Immature natural killer cell (primary cell): Measurements from ENCODE around the gene D2HGDH. TPM values are rescaled to one million over a fixed set of nuclear protein-coding genes. Genes with fewer than 3 reads are reported as not detected.
A peak's percentile ranks its signal among the peaks of the same experiment; 100 is the strongest.
"Not testable (repeated sequence)": the region's sequence is repeated elsewhere in the genome, so short reads cannot be mapped to it uniquely, and the experiment has no call there.

Source experiments
- DNase-seq, 3 donors: peaks; one replicate each; pipeline ENCODE4 v3.0.0; 2022; ENCODE audit warnings: mixed read lengths in 1 of 3
- H3K27ac Mint-ChIP-seq, 6 donors: one replicate each; pipeline ENCODE4 v1.8.0; 2020; ENCODE audit warnings: mixed read lengths in 6 of 6, mild to moderate bottlenecking in 5 of 6, inconsistent platforms in 4 of 6, moderate library complexity in 3 of 6
- H3K27me3 Mint-ChIP-seq, 3 donors: one replicate each; pipeline ENCODE4 v1.8.0; 2020 to 2021; ENCODE audit warnings: low read depth in 3 of 3, mild to moderate bottlenecking in 3 of 3, mixed read lengths in 3 of 3, moderate library complexity in 3 of 3, inconsistent platforms in 1 of 3
- H3K36me3 Mint-ChIP-seq, 3 donors: one replicate each; pipeline ENCODE4 v1.8.0; 2020; ENCODE audit warnings: mixed read lengths in 3 of 3, inconsistent platforms in 2 of 3, mild to moderate bottlenecking in 2 of 3
- H3K4me1 Mint-ChIP-seq, 2 donors: one replicate each; pipeline ENCODE4 v1.8.0; 2020; ENCODE audit warnings: inconsistent platforms in 2 of 2, mild to moderate bottlenecking in 2 of 2, mixed read lengths in 2 of 2, moderate library complexity in 1 of 2
- H3K4me3 Mint-ChIP-seq, 5 donors: one replicate each; pipeline ENCODE4 v1.8.0; 2020; ENCODE audit warnings: mild to moderate bottlenecking in 5 of 5, mixed read lengths in 5 of 5, inconsistent platforms in 3 of 5, moderate library complexity in 3 of 5
- H3K9me3 Mint-ChIP-seq, 6 donors: one replicate each; pipeline ENCODE4 v1.8.0; 2020; ENCODE audit warnings: mild to moderate bottlenecking in 6 of 6, mixed read lengths in 6 of 6, inconsistent platforms in 4 of 6, moderate library complexity in 3 of 6
- polyA plus RNA-seq, 3 donors: library from polyadenylated mRNA; unstranded; fragments of 300-500 nt; fragmentation: Illumina TruSeq; gene quantifications; one replicate each; pipeline ENCODE4 v1.2.3, GENCODE V29; 2021

The D2HGDH gene
- polyA plus RNA-seq, 3 donors from 2014 or later: 0.49 to 2.9 (median 1.5) TPM

DNA sequence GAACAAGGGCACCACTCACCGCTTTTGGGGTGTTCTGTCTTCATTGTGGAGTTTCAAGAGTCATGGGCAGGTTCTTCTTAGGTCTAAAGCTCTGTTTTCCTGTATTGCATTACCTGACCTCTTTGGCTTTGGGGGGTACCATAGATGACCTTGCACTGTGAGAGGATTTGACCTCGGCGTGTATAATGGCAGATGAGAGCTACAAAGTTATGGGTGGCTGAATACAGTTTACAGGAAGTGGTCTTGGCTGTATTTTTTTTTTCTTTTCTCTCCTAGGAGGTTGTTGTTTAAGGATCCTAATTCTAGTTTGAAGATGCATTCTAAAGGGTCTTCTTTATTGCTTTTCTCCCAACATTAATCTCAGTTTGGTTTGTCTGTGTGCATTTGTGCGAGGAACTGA is 53.7 kb downstream of the D2HGDH start:
- Mint-ChIP-seq H3K27me3 (peaks cover 2 to 5% (median 4%) of the 10 kb centered on the region in 3 donors), H3K4me1 (peaks cover 15 to 23% of the 10 kb centered on the region in 2 donors), H3K4me3 (no peak overlapping the region), H3K36me3 (no peaks in the 10 kb centered on the region), H3K27ac (peak overlapping the region in 5 of 6 donors; percentile 13 to 76 (median 52)), H3K9me3 (no peaks in the 10 kb centered on the region)
- no peak for DNase-seq

DNA sequence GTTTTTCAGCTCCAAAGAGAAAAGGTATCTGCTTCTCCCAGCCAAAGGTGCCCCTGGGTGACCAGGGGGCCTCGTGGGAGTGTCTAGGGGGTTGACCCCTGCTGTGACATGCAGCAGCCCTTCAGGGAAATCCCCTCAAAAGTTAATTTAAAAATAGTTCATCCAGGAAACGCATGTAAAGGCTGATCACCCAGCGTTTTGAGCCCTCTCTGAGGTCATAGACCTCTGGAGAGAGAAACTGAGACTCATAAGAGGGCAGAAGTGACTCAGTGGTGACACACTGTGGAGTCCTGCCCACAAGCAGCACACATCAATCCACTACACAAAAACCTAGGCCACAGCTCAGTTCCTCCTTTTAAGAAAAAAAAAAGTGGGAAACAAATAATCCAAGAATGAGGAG is 54.1 kb downstream of the D2HGDH start:
- Mint-ChIP-seq H3K9me3 (no peaks in the 10 kb centered on the region), H3K36me3 (no peaks in the 10 kb centered on the region), H3K27ac (peak overlapping the region in 4 of 6 donors; percentile 52 to 76 (median 64)), H3K4me1 (peaks cover 15 to 23% of the 10 kb centered on the region in 2 donors), H3K4me3 (peak overlapping the region in 1 of 5 donors; percentile 21), H3K27me3 (peaks cover 2 to 7% (median 4%) of the 10 kb centered on the region in 3 donors)
- DNase-seq: peak; percentile 21 to 35 (median 26)

DNA sequence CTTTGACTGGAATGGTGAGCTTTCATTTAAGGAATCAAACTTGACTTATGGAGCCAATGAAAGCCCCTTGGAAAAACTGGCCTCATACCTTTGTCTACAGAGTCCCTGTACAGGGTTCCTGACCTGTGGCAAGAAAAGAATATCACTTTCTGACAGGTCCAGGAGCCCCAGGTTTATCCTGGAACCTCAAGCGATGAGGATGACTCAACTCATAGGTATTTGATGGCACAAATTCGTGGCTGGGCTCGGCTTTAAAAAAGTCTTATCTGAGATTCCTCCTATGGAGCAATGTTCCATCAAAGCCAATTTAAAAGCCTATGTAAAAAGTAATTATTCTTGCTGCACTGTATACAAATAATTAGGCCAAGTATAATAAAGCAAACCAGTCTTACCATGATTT is 57.0 kb downstream of the D2HGDH start:
- peak overlapping the region in 1 of 6 donors; percentile 36 for H3K27ac Mint-ChIP-seq
- H3K27me3 Mint-ChIP-seq, DNase-seq, H3K9me3 Mint-ChIP-seq, H3K36me3 Mint-ChIP-seq, H3K4me3 Mint-ChIP-seq: not testable (repeated sequence)
- H3K4me1 Mint-ChIP-seq: peaks cover 15 to 23% of the 10 kb centered on the region in 2 donors

DNA sequence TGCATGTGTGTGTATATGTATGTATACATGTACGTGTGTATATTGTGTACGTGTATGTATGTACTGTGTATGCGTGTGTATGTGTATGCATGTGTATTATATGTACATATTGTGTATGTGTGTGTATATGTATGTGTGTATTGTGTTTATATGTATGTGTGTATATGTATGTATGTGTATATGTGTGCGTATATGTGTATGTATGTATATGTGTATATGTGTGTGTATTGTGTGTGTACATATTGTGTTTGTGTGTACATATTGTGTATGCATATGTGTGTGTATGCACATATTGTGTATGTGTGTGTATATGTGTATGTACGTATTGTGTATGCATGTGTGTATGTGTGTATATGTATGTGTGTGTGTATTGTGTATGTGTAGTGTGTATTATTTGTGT is 59.0 kb downstream of the D2HGDH start:
- no peak overlapping the region for H3K4me3 Mint-ChIP-seq
- peaks cover 0 to 4% (median 0%) of the 10 kb centered on the region in 6 donors for H3K9me3 Mint-ChIP-seq
- H3K27me3 Mint-ChIP-seq: peaks cover 3 to 11% (median 7%) of the 10 kb centered on the region in 3 donors
- H3K4me1 Mint-ChIP-seq: peaks cover 4 to 12% of the 10 kb centered on the region in 2 donors
- H3K27ac Mint-ChIP-seq: no peak overlapping the region
- H3K36me3 Mint-ChIP-seq: no peaks in the 10 kb centered on the region
- DNase-seq: no peak

DNA sequence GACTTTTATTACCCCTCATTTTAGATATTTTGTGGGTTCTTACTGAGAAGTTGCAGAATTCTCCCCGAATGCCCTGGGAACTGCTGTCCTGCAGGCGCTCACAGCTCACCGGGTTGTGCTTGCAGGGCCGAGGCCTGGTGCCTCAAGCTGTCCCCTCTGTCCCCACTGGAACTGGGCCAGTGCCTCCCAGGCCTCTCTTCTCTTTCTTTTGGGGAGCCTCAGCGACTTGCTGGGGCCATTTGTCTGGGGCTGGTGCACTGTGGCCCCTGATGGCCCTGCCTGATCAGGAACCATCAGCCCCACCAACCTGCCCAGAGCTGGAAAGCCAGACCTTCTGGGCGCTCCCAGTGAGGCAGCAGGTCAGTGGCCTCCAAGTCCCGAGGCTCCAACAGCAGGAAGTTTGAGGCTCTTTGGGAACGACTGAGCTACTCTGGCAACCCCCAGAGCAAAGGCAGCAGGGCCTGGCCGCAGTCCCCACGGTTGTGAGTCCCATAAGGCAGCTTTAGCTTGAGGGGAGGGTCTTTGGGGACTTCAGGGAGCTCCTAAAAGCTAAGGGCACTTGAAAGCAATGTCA is 59.9 kb downstream of the D2HGDH start:
- H3K36me3 Mint-ChIP-seq: no peaks in the 10 kb centered on the region

DNA sequence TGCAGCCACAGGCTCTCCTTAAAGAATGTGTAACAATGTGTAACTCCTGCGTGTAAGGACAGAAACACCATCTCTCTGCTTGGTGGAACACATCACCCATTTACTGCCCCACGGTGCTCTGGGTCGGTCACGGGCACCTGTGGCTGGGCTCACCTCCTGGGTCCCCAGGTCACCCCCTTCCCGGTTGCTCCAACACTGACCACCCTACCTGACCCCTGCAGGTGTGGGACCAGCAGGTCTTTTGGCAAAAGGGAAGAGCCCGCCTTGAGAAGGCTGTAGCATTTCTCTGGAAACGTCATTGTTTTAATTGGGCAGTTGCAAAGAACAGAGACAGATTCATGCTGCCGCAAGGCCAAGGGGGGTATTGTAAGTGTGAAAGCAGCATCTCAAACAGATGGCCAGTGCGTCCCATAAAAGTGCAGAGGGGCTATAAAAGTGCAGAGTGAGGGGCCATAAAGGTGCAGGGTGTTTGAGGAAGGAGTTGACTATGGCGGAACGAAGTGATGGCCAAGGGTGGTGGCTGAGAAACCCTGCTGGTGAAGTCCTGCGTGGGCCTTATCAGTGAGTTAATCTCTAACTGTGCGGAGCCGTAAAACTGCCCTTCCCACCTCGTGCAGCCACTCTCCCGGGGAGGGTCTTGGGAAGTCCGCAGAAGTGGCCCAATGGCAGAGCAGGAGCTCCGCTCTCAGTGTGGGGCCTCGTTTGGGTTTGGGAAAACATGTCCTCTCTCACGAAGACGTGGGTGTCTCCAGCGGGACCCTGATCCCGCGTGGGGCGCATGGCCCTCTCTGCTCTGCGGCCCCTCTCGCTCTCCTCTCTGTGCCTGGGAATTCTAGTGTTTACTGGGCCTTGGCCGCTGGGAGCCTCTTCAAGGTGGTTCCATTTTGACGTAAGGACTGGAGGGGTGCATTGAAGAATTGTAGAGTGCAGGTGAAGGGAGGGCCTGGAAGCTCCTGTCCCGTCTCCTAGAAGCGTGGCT is 60.9 kb downstream of the D2HGDH start:
- DNase-seq: no peak
- peaks cover 3 to 11% (median 7%) of the 10 kb centered on the region in 3 donors for H3K27me3 Mint-ChIP-seq
- no peak overlapping the region for H3K27ac Mint-ChIP-seq
- peaks cover 0 to 4% (median 0%) of the 10 kb centered on the region in 6 donors for H3K9me3 Mint-ChIP-seq
- no peak overlapping the region for H3K4me3 Mint-ChIP-seq
- H3K4me1 Mint-ChIP-seq: no peaks in the 10 kb centered on the region
- no peaks in the 10 kb centered on the region for H3K36me3 Mint-ChIP-seq

More for the DNA sequence above, 59.9 kb downstream of the D2HGDH start:
- peaks cover 3 to 11% (median 7%) of the 10 kb centered on the region in 3 donors for H3K27me3 Mint-ChIP-seq
- peaks cover 0 to 4% (median 0%) of the 10 kb centered on the region in 6 donors for H3K9me3 Mint-ChIP-seq
- peaks cover 0 to 2% of the 10 kb centered on the region in 2 donors for H3K4me1 Mint-ChIP-seq
- no peak overlapping the region for H3K27ac Mint-ChIP-seq
- H3K4me3 Mint-ChIP-seq: no peak overlapping the region
- DNase-seq: no peak

DNA sequence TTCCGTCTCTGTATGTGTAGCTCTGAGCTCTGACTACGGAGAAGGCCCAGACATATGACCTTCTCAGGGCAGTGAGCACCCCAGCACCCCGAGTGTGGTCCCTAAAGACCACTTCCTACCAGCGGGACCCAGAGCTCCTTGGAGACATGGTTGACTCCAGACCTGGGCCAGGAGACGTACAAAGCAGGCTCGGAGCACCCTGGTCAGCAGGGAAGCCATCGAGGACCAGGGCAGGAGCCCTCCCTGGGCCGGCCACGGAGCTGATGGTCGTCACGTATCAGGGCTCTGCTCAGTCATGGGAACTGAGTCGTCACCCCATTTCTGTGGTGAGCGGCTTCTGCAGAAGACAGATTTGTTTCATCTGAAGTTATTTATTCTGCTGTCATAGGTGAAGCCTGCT is 61.8 kb downstream of the D2HGDH start:
- Mint-ChIP-seq H3K4me1 (no peaks in the 10 kb centered on the region), H3K27ac (no peak overlapping the region), H3K9me3 (peaks cover 0 to 4% (median 0%) of the 10 kb centered on the region in 6 donors), H3K27me3 (peaks cover 5 to 8% (median 6%) of the 10 kb centered on the region in 3 donors), H3K4me3 (no peak overlapping the region), H3K36me3 (no peaks in the 10 kb centered on the region)
- no peak for DNase-seq

DNA sequence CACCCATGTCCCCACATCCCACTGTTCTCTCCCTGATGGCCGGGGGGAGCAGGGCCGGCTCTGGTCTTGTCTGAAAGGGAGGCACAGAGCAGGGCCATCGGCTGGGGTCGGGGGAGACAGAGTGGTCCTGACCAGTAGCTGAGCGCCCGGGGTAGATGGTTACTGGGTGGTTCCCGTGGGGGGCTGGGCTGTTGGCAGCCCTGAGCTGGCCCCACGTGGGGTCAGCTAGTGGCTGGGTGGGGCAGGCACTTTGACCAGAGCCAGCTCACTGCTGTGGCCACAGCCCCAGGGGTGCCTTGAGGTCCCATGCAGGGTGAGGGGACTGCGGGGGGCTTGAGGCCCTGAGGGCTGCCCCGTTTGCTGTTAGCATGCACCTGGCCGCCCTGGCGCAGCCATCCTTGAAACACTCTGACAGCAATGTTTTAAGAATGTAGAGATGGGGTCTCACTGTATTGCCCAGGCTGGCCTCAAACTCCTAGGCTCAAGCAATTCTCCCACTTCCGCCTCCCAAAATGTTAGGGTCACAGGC is 62.2 kb downstream of the D2HGDH start:
- DNase-seq: no peak
- H3K27me3 Mint-ChIP-seq: peaks cover 5 to 8% (median 6%) of the 10 kb centered on the region in 3 donors
- H3K36me3 Mint-ChIP-seq: no peaks in the 10 kb centered on the region
- H3K9me3 Mint-ChIP-seq: peaks cover 0 to 4% (median 0%) of the 10 kb centered on the region in 6 donors
- H3K4me3 Mint-ChIP-seq: no peak overlapping the region
- H3K27ac Mint-ChIP-seq: no peak overlapping the region
- no peaks in the 10 kb centered on the region for H3K4me1 Mint-ChIP-seq

DNA sequence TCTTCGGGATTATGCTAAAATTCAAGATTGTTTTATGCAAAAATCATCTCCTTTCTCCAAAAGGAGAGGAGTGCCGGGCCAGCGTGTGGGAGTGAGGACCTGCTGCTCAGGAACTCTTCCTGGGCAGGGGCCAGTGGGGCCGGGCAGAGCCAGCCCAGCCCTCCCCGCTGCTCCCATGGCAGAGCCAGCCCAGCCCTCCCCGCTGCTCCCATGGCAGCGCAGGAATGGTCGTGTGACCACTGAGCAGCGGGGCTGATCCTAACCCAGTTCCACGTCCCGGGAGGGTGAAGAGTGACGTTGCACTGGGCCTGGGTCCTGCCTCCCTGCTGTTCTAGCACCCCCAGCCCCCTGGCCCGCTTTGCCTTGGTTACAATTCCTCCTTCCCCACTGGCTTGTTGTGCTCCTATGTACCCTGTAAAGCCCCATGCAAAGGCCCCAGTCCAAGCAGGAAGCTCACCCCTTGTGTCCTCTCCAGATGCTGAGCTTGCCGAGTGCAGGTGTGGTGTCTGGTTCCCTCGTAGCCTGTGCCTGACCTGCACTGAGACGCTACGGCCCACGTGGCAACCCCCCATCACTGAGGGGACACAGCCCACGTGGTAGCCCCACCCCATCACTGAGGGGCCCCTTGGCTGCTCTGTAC is 63.1 kb downstream of the D2HGDH start:
- peaks cover 5 to 6% (median 6%) of the 10 kb centered on the region in 3 donors for H3K27me3 Mint-ChIP-seq
- H3K9me3 Mint-ChIP-seq: peaks cover 0 to 4% (median 0%) of the 10 kb centered on the region in 6 donors
- H3K36me3 Mint-ChIP-seq: no peaks in the 10 kb centered on the region
- no peak for DNase-seq
- H3K4me1 Mint-ChIP-seq: no peaks in the 10 kb centered on the region
- peak overlapping the region in 1 of 6 donors; percentile 40 for H3K27ac Mint-ChIP-seq
- no peak overlapping the region for H3K4me3 Mint-ChIP-seq

DNA sequence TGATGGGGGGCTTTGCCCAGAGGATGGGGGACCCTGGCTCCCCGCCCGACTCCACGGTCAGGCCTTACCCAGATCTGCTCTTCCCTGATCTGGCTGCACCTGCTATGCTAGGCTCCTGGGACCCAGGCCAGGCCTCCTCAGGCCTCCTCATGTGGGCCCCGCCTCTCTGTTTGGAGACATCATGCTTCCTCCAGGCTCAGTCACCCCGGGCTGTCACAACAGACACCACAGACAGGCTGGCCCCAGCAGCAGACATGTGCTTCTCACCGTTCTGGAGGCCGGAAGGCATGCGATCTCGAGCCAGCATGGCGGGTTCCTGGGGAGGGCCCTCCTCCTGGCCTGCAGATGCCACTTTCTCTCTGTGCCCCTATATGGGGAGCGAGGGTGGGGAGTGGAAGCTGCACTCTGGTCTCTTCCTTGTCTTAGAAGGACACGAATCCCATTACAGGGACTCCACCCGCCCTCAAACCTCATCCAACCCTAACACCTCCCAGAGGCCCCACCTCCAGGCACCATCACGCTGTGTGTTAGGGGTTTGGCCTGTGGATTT is 63.7 kb downstream of the D2HGDH start:
- no peak overlapping the region for H3K27ac Mint-ChIP-seq
- H3K4me1 Mint-ChIP-seq: no peaks in the 10 kb centered on the region
- peaks cover 0 to 4% (median 0%) of the 10 kb centered on the region in 6 donors for H3K9me3 Mint-ChIP-seq
- no peak for DNase-seq
- peaks cover 5 to 7% (median 6%) of the 10 kb centered on the region in 3 donors for H3K27me3 Mint-ChIP-seq
- no peak overlapping the region for H3K4me3 Mint-ChIP-seq
- H3K36me3 Mint-ChIP-seq: no peaks in the 10 kb centered on the region

DNA sequence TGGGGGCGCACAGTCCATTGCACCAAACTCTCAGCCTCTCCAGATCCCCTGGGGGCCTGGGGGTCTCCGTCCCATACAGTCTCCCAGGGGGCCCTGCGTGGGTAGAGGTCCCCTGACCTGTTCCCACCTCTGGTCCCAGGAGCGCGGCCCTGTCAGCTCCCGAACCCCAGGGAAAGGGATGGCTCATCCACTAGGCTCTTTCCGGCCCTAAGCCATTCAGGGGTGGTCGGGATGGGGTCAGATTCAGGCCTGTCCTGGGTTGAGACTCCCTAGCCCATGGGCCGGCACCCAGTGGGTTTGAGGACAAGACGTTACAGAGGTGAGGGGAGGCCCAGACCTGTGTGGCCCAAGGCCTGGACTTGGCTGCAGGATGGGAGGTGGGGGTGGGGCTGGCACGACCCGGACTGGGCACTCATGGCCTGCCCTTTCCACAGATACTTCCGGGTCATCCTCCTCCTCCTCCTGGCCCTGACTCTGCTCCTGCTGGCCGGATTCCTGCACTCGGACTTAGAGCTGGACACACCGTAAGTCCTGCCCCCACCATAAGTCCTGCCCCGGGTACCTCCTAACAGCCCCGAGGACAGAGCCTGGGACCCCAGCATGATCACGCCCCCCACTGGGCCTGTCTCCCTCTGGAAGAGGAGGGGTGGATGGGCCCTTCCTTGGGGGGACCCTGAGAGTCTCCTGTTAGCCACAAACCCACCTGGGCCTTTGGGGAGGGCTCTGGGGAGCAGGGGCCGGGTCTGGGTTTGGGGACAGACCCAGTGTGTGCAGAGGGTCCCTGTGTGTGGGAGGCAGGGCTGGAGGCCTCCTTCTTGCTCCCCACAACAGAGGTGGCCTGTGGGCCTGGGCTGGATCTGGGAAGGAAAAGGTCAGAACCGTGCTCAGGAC is 64.4 kb downstream of the D2HGDH start:
- H3K36me3 Mint-ChIP-seq: no peaks in the 10 kb centered on the region
- peaks cover 4 to 9% (median 8%) of the 10 kb centered on the region in 3 donors for H3K27me3 Mint-ChIP-seq
- peaks cover 0 to 2% of the 10 kb centered on the region in 2 donors for H3K4me1 Mint-ChIP-seq
- no peak overlapping the region for H3K4me3 Mint-ChIP-seq
- no peak overlapping the region for H3K27ac Mint-ChIP-seq
- no peak for DNase-seq
- peaks cover 0 to 4% (median 0%) of the 10 kb centered on the region in 6 donors for H3K9me3 Mint-ChIP-seq

DNA sequence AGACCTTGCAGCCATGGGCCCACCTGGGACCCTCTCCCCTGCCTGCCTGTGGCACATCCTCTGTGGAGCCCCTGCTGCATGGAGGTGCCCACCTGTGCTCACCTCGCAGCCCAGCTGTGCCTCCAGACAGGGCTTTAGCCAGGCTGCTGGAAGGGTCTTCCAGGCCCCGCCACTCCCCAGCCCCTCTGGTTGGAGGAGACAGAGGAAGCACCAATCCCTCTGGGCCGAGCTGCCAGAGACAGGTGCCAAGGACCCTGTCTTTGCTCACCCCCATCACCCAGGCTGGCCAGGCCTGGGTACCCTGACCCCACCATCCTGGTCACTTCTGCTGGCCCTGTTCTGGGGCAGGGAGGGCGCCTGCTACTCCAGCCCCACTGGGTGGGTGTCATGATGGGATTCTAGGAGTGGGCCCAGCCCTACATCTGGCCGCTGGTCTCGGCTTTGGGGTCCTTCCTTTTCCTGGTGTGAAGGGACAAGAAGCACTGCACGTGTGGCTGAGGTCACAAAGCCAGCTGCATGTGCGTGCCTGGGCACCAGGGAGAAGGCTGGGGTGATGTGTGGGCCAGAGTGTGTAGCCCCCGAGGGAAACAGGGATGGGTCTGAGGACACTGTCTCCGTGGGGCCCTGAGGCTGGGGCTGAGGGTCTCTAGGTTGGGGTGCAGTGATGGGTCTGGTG is 65.2 kb downstream of the D2HGDH start:
- Mint-ChIP-seq H3K27ac (no peak overlapping the region), H3K27me3 (peaks cover 4 to 9% (median 8%) of the 10 kb centered on the region in 3 donors), H3K36me3 (no peaks in the 10 kb centered on the region), H3K4me1 (peaks cover 0 to 4% of the 10 kb centered on the region in 2 donors), H3K4me3 (no peak overlapping the region), H3K9me3 (peaks cover 0 to 4% (median 0%) of the 10 kb centered on the region in 6 donors)
- DNase-seq: no peak
